Mammary epithelial cell (primary cell): ENCODE results near the gene DOK6.

Experiments
- EZH2 ChIP-seq: IDR thresholded peaks from 2 replicates; pipeline ENCODE4 v1.6.1; 2012; ENCODE audit warnings: low read length, inconsistent platforms, borderline replicate concordance
- TF ChIP-seq, protein P1 (sequence below), 2 donors: IDR thresholded peaks in 1 of 2; conservative IDR thresholded peaks in 1 of 2; 2 replicates each; pipeline ENCODE4 v1.5.1; 2011 to 2012; ENCODE audit warnings: inconsistent platforms in 2 of 2, low read length in 2 of 2, mild to moderate bottlenecking in 2 of 2, control low read depth in 1 of 2, low read depth in 1 of 2; ENCODE audit not compliant: insufficient read depth in 1 of 2; ENCODE audit errors: extremely low read depth in 1 of 2

DNA sequence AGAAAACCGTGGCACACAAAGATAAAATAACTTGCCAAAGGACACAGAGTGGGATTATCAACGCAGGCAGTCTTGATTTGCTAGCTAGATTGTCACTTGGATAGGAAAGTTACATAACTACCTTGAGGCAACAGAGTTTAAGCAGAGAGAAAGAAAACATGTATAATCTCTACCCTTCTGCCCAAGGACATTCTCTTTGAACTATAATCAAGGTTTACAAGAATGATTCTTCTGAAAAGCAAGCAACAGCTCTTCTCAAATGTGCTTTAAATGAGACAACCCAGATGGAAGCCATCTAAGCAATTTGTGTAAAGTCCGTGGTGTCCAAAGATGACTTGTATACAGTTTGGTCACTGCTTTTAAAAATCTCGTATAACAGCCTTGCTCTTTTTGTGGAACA lies 369.6 kb downstream of the DOK6 start:
- TF ChIP-seq EZH2: no peak
- TF ChIP-seq, protein P1, sequence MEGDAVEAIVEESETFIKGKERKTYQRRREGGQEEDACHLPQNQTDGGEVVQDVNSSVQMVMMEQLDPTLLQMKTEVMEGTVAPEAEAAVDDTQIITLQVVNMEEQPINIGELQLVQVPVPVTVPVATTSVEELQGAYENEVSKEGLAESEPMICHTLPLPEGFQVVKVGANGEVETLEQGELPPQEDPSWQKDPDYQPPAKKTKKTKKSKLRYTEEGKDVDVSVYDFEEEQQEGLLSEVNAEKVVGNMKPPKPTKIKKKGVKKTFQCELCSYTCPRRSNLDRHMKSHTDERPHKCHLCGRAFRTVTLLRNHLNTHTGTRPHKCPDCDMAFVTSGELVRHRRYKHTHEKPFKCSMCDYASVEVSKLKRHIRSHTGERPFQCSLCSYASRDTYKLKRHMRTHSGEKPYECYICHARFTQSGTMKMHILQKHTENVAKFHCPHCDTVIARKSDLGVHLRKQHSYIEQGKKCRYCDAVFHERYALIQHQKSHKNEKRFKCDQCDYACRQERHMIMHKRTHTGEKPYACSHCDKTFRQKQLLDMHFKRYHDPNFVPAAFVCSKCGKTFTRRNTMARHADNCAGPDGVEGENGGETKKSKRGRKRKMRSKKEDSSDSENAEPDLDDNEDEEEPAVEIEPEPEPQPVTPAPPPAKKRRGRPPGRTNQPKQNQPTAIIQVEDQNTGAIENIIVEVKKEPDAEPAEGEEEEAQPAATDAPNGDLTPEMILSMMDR (conservative IDR thresholded peaks at IDR 0.05 in 1 of 2, IDR thresholded peaks at IDR 0.05 in 1 of 2; ENCODE audit: extremely low read depth in 1 of 2, insufficient read depth in 1 of 2, low read depth in 1 of 2, low read length in 2 of 2): no peak
